ENCODE measurements around the gene FRMD4A. TPM values are rescaled to one million over a fixed set of nuclear protein-coding genes. Genes with fewer than 3 reads are reported as not detected.
A peak's percentile ranks its signal among the peaks of the same experiment; 100 is the strongest.

FRMD4A gene
- total and polyA plus RNA-seq, 12 donors: 17.4 to 43.4 (median 30.3) TPM

DNA sequence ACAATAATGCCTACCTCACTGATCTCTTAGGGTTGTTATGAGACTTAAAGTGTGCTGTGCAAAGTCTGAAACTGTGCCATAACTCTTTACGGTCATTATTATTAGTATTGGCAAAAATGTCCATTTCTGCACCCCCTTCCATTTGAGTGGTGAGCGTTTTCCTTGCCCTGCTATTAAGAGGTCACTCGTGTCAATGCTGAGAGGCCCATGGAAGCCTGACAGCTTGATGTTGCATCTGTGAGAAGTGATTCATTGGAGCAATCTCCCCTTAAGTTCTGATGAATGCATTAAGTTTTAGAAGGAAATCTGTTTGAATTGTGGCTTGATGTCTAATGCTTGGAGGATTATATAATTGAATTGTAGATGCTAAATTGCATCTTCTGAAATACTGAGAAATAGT, 253.3 kb downstream of the FRMD4A start:
- H3K27ac ChIP-seq: no peak overlapping the region
- no peaks in the 10 kb centered on the region for H3K27me3 ChIP-seq
- no peak overlapping the region for H3K4me3 ChIP-seq
- TF ChIP-seq, protein P1, sequence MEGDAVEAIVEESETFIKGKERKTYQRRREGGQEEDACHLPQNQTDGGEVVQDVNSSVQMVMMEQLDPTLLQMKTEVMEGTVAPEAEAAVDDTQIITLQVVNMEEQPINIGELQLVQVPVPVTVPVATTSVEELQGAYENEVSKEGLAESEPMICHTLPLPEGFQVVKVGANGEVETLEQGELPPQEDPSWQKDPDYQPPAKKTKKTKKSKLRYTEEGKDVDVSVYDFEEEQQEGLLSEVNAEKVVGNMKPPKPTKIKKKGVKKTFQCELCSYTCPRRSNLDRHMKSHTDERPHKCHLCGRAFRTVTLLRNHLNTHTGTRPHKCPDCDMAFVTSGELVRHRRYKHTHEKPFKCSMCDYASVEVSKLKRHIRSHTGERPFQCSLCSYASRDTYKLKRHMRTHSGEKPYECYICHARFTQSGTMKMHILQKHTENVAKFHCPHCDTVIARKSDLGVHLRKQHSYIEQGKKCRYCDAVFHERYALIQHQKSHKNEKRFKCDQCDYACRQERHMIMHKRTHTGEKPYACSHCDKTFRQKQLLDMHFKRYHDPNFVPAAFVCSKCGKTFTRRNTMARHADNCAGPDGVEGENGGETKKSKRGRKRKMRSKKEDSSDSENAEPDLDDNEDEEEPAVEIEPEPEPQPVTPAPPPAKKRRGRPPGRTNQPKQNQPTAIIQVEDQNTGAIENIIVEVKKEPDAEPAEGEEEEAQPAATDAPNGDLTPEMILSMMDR (IDR thresholded peaks at IDR 0.05): no peak
- 92% methylated on average over 3 of the region's 3 CpGs for WGBS, 2 donors
- no peaks in the 10 kb centered on the region for H3K36me3 ChIP-seq
- peaks cover 0 to 14% (median 0%) of the 10 kb centered on the region in 11 donors for H3K9me3 ChIP-seq
- H3K4me1 ChIP-seq: peaks cover 0 to 17% (median 13%) of the 10 kb centered on the region in 9 donors
- DNase-seq: no peak
- ATAC-seq: no peak
- intact Hi-C loops (cut with DNase I): no loop called here

DNA sequence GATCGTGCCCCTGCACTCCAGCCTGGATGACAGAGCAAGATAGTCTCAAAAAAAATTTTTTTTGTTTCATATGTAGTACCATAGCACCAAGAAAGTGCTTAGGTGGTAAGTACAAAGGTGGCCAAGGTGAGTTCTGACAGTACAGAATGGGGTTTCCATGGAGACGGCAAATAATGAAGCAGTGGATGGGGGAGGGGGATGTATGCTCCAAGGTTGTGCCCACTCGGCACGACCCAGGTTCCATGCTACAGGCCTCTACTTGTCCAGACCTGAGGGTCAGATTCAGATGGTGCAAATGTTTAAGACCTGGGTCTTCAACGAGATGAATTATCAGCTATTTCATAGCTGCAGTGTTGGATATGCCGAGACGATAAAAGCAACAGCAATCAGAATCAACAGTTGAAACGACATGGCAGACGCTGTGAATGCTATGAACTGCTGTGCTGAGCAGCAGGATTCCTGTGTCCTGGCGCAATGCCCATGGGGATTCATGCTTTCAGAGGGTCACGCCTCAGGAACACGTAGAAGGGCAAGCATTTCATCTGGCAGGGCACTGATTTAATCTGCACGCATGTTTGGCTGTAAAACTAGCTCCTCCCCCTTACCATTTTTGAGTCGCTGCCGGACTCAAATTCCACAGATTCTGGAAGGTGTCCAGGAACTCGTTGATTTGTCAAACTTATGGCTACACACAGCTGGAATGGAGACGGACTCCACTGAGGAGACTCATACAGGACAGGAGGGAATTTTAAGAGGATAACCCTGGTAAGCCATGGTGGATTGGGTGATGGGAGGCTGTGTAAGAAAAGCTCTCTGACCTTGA, 256.5 kb downstream of the FRMD4A start:
- Histone ChIP-seq H3K27me3 (no peaks in the 10 kb centered on the region), H3K27ac (peak overlapping the region in 5 of 10 donors; percentile 1 to 35 (median 24)), H3K9me3 (peaks cover 0 to 19% (median 0%) of the 10 kb centered on the region in 11 donors), H3K4me3 (peak overlapping the region in 8 of 10 donors; percentile 5 to 37 (median 28)), H3K36me3 (no peaks in the 10 kb centered on the region), H3K4me1 (peaks cover 0 to 17% (median 13%) of the 10 kb centered on the region in 9 donors)
- TF ChIP-seq, protein P1 (IDR thresholded peaks at IDR 0.05): no peak
- intact Hi-C loops (cut with DNase I): loop anchor here in 1 of 10 donors (5.0 kb wide), 1 partner anchor 37 kb away; no protein-coding TSS in a partner anchor
- peak; percentile 80 to 85 for DNase-seq
- ATAC-seq: peak; percentile 88 to 97 (median 93)
- 24 to 27% methylated on average over 17 of the region's 17 CpGs for WGBS, 2 donors

DNA sequence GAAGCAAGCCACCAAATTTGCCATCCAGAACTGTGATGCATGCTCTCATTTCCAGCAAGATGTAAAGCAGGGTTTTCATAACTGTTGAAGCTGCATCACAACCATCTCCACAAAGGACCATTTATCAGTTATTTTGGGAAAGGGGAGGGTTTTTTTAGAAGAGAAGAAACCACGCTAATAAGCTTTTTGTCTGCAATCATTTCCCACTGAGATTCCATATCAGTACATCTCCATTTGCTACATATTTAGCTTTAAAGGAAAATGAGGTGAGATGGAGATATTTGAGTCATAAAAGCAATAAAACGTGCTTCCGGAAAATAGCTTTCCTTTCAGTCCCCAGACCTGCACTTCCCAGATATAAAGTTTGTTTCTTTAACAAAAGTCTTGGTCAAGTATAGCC, 258.2 kb downstream of the FRMD4A start:
- Histone ChIP-seq H3K27ac (no peak overlapping the region), H3K27me3 (no peaks in the 10 kb centered on the region), H3K4me1 (peaks cover 0 to 17% (median 13%) of the 10 kb centered on the region in 9 donors), H3K9me3 (peaks cover 0 to 15% (median 0%) of the 10 kb centered on the region in 11 donors), H3K36me3 (no peaks in the 10 kb centered on the region), H3K4me3 (no peak overlapping the region)
- intact Hi-C loops (cut with DNase I): loop anchor here in 1 of 10 donors (5.0 kb wide), 1 partner anchor 35 kb away; no protein-coding TSS in a partner anchor
- WGBS, 2 donors: 77 to 81% methylated on average over 3 of the region's 3 CpGs
- DNase-seq (no peak), ATAC-seq (no peak)
- TF ChIP-seq, protein P1 (IDR thresholded peaks at IDR 0.05): no peak

DNA sequence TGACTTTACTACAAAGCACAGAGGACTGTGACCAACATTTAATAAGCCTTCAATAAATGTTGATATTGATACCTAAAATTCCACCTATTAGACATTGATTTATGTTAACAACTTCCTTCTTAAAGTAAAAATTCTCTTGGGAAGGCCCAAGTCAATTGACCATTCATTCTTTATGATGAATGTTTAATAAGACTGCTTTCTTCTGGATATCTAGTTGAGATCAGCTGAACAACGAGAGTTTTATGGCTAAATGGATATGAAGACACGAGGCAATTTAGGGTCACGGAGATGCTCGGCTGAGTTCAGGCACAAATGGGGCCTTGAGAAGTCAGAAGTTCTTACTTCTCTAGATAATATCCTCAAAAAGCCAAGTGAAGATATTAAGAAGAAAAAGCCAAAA, 258.8 kb downstream of the FRMD4A start:
- no peaks in the 10 kb centered on the region for H3K27me3 ChIP-seq
- intact Hi-C loops (cut with DNase I): loop anchor here in 1 of 10 donors (5.0 kb wide), 1 partner anchor 35 kb away; no protein-coding TSS in a partner anchor
- H3K9me3 ChIP-seq: peaks cover 0 to 20% (median 0%) of the 10 kb centered on the region in 11 donors
- H3K4me3 ChIP-seq: no peak overlapping the region
- WGBS, 2 donors: 80 to 84% methylated on average over 4 of the region's 4 CpGs
- no peak overlapping the region for H3K27ac ChIP-seq
- H3K4me1 ChIP-seq: peaks cover 0 to 17% (median 13%) of the 10 kb centered on the region in 9 donors
- TF ChIP-seq, protein P1 (IDR thresholded peaks at IDR 0.05): no peak
- H3K36me3 ChIP-seq: no peaks in the 10 kb centered on the region
- ATAC-seq: no peak
- no peak for DNase-seq

Data from heart right ventricle (tissue), 16 donors.